ENCODE results near the gene CLSTN2. TPM values are rescaled to one million over a fixed set of nuclear protein-coding genes. Genes with fewer than 3 reads are reported as not detected.

CLSTN2 gene
- total RNA-seq, 1 experiment from 2014 or later: not detected

DNA sequence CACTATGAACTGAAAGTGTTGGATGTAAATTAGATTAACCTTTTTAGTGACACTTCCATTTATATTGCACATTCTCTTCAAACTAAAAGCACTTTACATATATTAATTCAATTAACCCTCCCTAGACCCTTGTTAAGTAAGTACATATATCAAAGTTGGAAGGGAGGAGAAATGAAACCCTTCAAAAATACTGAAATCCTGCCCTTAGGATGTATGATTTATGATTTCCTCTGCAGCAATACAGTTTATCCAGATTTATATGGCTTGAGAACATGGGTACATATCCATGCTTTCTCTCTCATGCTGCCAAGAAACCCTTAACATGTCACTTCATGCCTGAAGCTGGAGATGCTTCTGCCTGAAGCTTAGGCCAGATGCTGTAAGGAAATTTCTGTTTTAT, 11.0 kb downstream of the CLSTN2 start:
- Histone ChIP-seq H3K4me3 (ENCODE audit: low read length) (no peak overlapping the region), H3K79me2 (ENCODE audit: low read length) (no peaks in the 10 kb centered on the region), H3F3A (ENCODE audit: low read length, unreplicated experiment) (no peaks in the 10 kb centered on the region), H3K9ac (ENCODE audit: low read length) (no peak overlapping the region), H3K27ac (ENCODE audit: low read length) (no peak overlapping the region), H3K4me1 (ENCODE audit: insufficient read depth, low read length) (no peaks in the 10 kb centered on the region), H3K9me2 (replicated peaks; ENCODE audit: low read length) (no peaks in the 10 kb centered on the region), H3K27me3 (ENCODE audit: low read length) (no peaks in the 10 kb centered on the region), H3K4me2 (ENCODE audit: low read length) (no peak overlapping the region), H3K36me3 (ENCODE audit: low read depth, low read length) (no peaks in the 10 kb centered on the region), H3K9me3 (ENCODE audit: low read length) (no peaks in the 10 kb centered on the region), H2AFZ (ENCODE audit: low read length) (no peak overlapping the region), H4K20me1 (ENCODE audit: low read length) (no peaks in the 10 kb centered on the region)
- intact Hi-C loops (cut with micrococcal nuclease): no loop called here
- DNase-seq: no peak
- ChIA-PET POLR2A (ENCODE audit: unreplicated experiment) (no interaction called here), CTCF (no interaction called here)
- ATAC-seq: no peak
- BruUV-seq (replicated peaks): no TSS peak
- TF ChIP-seq, protein P1, sequence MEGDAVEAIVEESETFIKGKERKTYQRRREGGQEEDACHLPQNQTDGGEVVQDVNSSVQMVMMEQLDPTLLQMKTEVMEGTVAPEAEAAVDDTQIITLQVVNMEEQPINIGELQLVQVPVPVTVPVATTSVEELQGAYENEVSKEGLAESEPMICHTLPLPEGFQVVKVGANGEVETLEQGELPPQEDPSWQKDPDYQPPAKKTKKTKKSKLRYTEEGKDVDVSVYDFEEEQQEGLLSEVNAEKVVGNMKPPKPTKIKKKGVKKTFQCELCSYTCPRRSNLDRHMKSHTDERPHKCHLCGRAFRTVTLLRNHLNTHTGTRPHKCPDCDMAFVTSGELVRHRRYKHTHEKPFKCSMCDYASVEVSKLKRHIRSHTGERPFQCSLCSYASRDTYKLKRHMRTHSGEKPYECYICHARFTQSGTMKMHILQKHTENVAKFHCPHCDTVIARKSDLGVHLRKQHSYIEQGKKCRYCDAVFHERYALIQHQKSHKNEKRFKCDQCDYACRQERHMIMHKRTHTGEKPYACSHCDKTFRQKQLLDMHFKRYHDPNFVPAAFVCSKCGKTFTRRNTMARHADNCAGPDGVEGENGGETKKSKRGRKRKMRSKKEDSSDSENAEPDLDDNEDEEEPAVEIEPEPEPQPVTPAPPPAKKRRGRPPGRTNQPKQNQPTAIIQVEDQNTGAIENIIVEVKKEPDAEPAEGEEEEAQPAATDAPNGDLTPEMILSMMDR (conservative IDR thresholded peaks at IDR 0.05; ENCODE audit: low read depth, low read length): no peak
- TF ChIP-seq EZH2 (IDR thresholded peaks at IDR 0.05; ENCODE audit: low read length, unreplicated experiment) (no peak), EZH2phosphoT487 (IDR thresholded peaks at IDR 0.05; ENCODE audit: borderline replicate concordance, low read length) (no peak)

DNA sequence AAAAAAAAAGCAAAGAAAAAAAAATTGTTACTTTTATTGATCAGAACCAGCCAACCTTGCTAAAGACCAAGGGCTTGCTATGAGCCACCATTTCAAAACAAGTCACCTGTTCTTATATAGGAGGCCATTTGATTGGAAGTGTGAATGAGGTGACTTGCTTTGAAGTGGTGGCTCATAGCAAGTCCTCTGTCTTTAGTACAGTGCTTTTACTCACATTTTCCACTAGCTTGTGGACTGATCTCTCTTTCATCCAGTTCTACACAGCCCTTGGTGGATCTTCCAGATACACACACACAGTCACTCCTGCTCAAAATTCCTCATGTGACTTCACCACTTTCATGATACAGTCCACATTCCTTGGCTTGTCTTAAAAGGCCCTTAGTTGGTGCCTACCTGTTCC, 13.5 kb downstream of the CLSTN2 start:
- BruUV-seq (replicated peaks): no TSS peak

DNA sequence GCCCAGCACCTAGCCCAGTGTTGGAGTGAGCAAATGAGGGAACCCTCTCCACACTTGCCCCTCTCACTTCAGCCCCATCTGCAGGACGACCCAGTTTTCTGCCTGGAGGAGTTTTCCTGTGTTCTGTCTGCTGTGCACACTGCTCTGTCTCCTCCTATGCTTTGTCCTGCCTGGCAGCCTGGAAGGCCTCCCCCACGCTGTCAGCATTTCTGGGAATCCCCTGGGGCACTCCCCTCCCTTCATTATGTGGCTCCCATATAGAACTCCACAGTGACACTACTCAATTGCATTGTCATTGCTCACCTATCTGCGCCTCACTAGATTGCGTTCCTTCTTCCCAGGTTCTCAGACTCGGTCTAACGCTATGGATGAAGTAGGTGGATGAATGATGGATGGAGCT, 13.9 kb downstream of the CLSTN2 start:
- H3K4me2 ChIP-seq (ENCODE audit: low read length): no peak overlapping the region
- H3K79me2 ChIP-seq (ENCODE audit: low read length): no peaks in the 10 kb centered on the region
- no peak overlapping the region for H3K27ac ChIP-seq (ENCODE audit: low read length)
- H3K9me3 ChIP-seq (ENCODE audit: low read length): no peaks in the 10 kb centered on the region
- ChIA-PET CTCF (no interaction called here), POLR2A (ENCODE audit: unreplicated experiment) (no interaction called here)
- H4K20me1 ChIP-seq (ENCODE audit: low read length): no peaks in the 10 kb centered on the region
- intact Hi-C loops (cut with micrococcal nuclease): no loop called here
- TF ChIP-seq EZH2phosphoT487 (IDR thresholded peaks at IDR 0.05; ENCODE audit: borderline replicate concordance, low read length): no peak
- TF ChIP-seq, protein P1 (conservative IDR thresholded peaks at IDR 0.05; ENCODE audit: low read depth, low read length): no peak
- no peak for TF ChIP-seq EZH2 (IDR thresholded peaks at IDR 0.05; ENCODE audit: low read length, unreplicated experiment)
- ATAC-seq: no peak
- H3K9ac ChIP-seq (ENCODE audit: low read length): no peak overlapping the region
- H3K4me3 ChIP-seq (ENCODE audit: low read length): no peak overlapping the region
- no TSS peak for BruUV-seq (replicated peaks)
- H3K4me1 ChIP-seq (ENCODE audit: insufficient read depth, low read length): no peaks in the 10 kb centered on the region
- H3K36me3 ChIP-seq (ENCODE audit: low read depth, low read length): no peaks in the 10 kb centered on the region
- no peak for DNase-seq
- H2AFZ ChIP-seq (ENCODE audit: low read length): no peak overlapping the region
- no peaks in the 10 kb centered on the region for H3K27me3 ChIP-seq (ENCODE audit: low read length)
- H3K9me2 ChIP-seq (replicated peaks; ENCODE audit: low read length): no peaks in the 10 kb centered on the region
- H3F3A ChIP-seq (ENCODE audit: low read length, unreplicated experiment): no peaks in the 10 kb centered on the region

More for the DNA sequence above, 13.5 kb downstream of the CLSTN2 start:
- no peak overlapping the region for H2AFZ ChIP-seq (ENCODE audit: low read length)
- no peaks in the 10 kb centered on the region for H3K36me3 ChIP-seq (ENCODE audit: low read depth, low read length)
- no peaks in the 10 kb centered on the region for H3F3A ChIP-seq (ENCODE audit: low read length, unreplicated experiment)
- ATAC-seq (no peak), DNase-seq (no peak)
- intact Hi-C loops (cut with micrococcal nuclease): no loop called here
- no peak overlapping the region for H3K4me2 ChIP-seq (ENCODE audit: low read length)
- H4K20me1 ChIP-seq (ENCODE audit: low read length): no peaks in the 10 kb centered on the region
- H3K9me2 ChIP-seq (replicated peaks; ENCODE audit: low read length): no peaks in the 10 kb centered on the region
- ChIA-PET CTCF (no interaction called here), POLR2A (ENCODE audit: unreplicated experiment) (no interaction called here)
- no peak overlapping the region for H3K9ac ChIP-seq (ENCODE audit: low read length)
- no peak overlapping the region for H3K4me3 ChIP-seq (ENCODE audit: low read length)
- H3K9me3 ChIP-seq (ENCODE audit: low read length): no peaks in the 10 kb centered on the region
- H3K27ac ChIP-seq (ENCODE audit: low read length): no peak overlapping the region
- no peaks in the 10 kb centered on the region for H3K79me2 ChIP-seq (ENCODE audit: low read length)
- no peaks in the 10 kb centered on the region for H3K4me1 ChIP-seq (ENCODE audit: insufficient read depth, low read length)
- TF ChIP-seq EZH2 (IDR thresholded peaks at IDR 0.05; ENCODE audit: low read length, unreplicated experiment) (no peak), EZH2phosphoT487 (IDR thresholded peaks at IDR 0.05; ENCODE audit: borderline replicate concordance, low read length) (no peak)
- TF ChIP-seq, protein P1 (conservative IDR thresholded peaks at IDR 0.05; ENCODE audit: low read depth, low read length): no peak
- no peaks in the 10 kb centered on the region for H3K27me3 ChIP-seq (ENCODE audit: low read length)

All from PC-3 (cell line).